Measurements from ENCODE around the gene KLF2. TPM values are rescaled to one million over a fixed set of nuclear protein-coding genes. Genes with fewer than 3 reads are reported as not detected.

The KLF2 gene
- total RNA-seq, 1 donor from 2014 or later: 10.3 TPM

DNA sequence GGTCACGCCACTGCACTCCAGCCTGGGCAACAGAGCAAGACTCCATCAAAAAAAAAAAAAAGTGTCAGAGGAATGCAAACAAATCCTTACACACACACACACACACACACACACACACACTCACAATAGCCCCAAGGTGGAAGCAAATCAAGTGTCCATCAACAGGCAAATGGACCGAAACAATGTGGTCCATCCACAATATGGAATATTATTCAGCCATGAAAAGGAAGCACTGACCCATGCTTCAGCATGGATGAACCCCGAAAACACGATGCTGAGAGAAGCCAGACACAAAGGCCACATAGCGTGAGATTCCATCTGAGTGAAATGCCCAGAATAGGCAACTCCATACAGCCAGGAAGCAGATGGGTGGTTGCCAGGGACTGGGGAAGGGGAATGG, 16.5 kb upstream of the KLF2 start:
- no peak for DNase-seq

DNA sequence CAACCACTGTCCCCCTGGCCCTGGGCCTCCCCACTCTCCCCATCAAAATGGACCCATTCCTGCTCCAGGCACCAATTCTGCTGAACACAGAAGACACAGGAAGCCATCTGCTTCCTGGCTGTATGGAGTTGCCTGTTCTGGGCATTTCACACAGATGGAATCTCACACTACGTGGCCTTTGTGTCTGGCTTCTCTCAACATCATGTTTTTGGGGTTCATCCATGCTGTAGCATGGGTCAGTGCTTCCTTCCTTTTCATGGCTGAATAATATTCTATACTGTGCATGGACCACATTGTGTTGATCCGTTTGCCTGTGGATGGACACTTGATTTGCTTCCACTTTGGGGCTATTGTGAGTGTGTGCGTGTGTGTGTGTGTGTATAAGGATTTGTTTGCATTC, 15.0 kb upstream of the KLF2 start:
- no peak for DNase-seq

DNA sequence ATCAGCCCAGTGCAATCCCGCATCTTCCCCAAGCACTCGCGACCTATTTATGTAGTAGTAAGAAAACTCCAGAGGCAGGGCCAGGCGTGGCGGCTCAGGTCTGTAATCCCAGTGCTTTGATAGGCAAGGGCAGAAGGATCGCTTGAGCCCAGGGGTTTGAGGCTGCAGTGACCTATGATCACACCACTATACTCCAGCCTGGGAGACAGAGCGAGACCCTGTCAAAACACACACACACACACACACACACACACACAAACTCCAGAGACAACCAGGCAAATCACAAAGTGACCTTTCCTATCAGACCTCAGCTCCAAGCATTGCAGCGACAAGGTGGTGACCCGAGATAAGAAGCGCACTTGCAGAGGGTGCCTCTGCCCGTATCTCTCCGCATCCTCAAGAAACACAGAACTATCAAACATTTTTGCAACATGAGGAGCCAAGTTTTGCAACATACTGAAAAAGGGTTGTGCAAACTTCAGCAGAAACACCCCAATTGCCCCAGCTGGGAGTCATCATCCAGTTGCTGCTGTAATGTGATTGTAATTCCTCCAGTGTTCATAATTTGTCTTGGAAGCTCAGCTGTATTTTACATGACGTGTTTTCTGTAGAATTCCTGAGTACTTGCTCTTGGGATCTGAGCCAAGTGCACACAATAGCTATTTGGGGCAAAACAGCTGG, 8.7 kb upstream of the KLF2 start:
- DNase-seq: peak; percentile 99

DNA sequence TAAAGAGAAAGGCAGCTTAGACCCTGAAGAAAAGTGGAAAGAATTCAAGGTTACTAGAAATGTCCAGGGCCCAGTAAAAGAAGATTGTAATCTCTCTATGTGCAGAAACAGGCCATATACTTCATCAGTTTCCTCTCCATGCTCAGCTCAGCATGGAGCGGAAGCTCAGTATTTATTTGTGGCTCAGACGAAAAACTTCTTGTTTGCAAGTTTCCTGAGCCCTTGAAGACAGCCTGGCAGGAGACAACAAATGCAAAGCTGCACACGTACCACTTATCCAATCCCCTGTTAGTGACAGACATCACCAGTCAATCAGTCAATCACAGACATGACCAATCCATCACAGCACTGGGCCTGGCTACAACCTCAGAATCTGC, 8.1 kb upstream of the KLF2 start:
- DNase-seq: no peak

DNA sequence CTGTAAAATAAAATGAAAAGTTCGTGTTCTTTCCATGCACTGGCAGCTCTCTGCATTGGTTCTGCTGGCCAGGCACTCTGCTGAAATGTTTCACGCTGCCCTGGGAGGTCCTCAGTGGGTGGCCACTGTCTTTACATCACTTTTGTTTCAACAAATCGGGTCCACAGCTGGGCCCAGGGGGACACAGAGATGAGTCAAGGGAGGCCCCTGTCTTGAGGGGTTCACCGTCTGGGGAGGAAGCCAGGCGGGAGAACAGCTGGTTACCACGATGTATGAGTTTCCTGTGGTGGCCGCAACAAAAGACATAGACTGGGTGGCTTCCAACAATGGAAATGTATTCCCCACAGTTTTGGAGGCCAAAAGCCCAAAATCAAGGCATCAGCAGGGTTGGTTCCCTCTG, 5.1 kb upstream of the KLF2 start:
- DNase-seq: no peak

DNA sequence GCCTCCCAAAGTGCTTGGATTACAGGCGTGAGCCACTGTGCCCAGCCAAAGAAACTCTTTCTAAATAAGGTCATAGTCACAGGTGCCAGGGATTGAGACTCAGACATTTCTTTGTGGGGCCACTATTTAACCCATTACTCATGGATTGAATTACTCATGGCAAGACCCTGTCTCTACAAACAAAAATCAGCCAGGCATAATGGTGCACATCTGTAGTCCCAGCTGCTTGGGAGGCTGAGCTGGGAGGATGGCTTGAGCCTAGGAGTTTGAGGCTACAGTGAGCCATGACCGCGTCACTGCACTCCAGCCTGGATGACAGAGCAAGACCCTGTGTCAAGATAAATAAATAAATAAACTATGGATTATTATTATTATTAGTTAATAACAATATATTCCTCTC, 3.6 kb upstream of the KLF2 start:
- no peak for DNase-seq

DNA sequence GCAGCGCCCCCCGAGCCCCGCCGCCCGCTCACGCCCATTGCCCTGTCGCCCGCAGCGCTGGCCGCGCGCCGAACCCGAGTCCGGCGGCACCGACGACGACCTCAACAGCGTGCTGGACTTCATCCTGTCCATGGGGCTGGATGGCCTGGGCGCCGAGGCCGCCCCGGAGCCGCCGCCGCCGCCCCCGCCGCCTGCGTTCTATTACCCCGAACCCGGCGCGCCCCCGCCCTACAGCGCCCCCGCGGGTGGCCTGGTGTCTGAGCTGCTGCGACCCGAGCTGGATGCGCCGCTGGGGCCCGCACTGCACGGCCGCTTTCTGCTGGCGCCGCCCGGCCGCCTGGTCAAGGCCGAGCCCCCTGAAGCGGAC, 518 bp downstream of the KLF2 start:
- DNase-seq: no peak

DNA sequence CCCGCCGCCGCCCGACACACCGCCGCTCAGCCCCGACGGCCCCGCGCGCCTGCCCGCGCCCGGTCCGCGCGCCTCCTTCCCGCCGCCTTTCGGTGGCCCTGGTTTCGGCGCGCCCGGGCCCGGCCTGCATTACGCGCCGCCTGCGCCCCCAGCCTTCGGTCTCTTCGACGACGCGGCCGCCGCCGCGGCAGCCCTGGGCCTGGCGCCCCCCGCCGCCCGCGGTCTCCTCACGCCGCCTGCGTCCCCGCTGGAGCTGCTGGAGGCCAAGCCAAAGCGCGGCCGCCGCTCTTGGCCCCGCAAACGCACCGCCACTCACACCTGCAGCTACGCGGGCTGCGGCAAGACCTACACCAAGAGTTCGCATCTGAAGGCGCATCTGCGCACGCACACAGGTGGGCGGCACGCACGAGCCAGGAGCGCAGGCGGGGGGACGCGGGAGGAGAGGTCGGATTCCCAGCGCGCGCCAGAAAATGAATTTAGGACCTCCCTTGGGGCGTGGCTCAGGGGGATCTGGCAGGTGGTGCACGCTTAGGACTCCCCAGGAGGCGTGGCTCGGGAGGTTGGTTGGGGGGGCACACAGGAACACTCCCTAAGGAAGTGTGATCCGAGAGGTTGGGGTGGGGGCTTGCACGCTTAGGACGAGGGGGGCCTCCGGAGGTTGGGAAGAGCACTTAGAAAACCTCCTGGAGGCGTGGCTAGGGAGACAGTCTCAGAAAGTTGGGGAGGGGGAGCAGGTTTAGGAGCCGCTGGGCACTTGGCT, 1.2 kb downstream of the KLF2 start:
- no peak for DNase-seq

DNA sequence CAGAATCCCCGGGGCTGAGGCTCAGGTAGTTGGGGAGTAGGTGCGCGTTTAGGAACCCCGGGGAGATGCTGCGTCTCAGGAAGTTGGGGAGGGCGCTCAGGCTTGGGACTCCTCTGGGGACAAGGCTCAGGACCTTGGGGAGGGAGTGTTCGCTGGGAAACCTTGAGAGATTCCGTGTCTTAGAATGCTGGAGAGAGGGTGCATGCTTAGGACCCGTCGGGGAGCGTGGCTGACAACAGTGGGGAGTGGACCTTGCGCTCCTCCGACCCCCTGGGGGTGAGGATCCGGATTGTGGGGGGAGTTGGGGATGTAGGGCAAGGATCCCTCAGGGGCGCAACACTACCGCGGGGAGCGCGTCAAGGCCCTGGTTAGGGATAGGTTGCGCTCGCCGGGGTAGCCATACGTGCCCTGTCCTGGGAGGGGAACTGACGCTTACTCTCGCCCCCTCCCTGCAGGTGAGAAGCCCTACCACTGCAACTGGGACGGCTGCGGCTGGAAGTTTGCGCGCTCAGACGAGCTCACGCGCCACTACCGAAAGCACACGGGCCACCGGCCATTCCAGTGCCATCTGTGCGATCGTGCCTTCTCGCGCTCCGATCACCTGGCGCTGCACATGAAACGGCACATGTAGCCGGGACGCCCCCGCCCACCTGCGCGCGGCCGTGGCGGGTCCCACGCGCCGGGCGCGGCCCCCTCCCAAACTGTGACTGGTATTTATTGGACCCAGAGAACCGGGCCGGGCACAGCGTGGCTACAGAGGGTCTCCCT, 2.0 kb downstream of the KLF2 start:
- DNase-seq: no peak

DNA sequence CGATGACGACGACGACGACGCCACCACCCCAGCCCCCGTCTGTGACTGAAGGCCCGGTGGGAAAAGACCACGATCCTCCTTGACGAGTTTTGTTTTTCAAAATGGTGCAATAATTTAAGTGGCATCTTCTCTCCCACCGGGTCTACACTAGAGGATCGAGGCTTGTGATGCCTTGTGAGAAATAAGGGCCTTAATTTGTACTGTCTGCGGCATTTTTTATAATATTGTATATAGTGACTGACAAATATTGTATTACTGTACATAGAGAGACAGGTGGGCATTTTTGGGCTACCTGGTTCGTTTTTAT, 2.5 kb downstream of the KLF2 start:
- DNase-seq: no peak

DNA sequence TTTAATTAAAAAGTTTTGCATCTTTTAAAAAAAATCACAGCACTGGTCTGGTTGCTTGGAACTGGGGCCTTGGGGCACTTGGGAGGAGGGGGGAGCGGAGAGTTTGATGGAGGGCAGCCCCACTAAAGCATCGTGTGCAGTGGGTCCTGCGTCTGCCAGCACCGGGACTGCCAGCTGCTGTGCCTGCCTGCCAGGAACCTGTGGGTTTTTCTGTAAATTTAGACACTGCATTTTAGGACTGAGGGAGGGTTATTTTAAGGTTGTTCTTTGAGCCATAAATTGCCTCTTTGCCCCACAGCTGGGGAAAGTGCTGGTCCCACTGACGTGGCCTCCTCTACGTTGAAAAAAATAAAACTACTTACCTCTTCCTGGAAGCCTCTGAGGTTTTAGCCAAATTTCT, 2.9 kb downstream of the KLF2 start:
- no peak for DNase-seq

DNA sequence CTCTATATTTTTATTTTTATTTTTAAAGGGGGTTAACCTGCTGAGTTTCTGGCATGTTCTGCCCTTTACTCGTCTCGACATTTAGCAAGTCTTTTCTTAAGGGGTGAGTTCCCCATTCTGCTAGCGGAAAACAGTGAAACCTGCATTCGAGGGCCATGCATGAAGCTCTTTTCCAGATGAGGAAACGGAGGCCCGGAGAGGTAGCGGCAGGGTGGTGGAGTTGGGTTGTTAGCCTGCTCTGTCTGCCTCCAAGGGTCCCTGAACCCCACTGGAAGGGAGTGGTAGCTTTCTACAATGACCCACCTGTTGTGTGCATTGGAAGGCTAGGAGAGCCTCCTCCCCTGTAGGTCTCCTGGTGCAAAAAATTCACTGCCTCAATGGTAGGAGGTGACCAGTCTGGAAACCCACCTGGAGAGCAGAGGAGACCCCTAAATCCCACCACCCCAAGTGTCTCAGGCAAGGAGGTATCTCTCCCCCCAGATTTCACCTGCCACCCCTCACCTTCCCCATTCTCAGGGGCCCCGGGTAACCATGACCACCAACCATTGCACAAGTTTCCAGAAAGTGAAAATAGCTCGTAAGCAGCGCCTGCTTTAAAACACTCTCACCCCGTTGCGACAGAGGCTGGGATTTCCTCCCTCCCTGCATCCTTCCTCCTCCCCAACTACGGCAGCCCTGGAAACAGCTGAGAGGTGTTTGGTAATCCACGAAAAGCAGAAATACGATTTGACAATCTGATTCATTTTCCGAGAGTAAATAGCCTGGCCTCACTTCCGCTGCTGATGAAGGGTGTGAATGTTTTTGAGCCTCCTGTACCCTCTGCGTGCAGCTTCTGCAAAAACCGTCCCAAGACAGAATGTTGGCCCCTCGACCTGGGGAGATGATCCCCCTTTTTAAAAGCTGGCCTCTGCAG, 3.5 kb downstream of the KLF2 start:
- peak; percentile 59 for DNase-seq

DNA sequence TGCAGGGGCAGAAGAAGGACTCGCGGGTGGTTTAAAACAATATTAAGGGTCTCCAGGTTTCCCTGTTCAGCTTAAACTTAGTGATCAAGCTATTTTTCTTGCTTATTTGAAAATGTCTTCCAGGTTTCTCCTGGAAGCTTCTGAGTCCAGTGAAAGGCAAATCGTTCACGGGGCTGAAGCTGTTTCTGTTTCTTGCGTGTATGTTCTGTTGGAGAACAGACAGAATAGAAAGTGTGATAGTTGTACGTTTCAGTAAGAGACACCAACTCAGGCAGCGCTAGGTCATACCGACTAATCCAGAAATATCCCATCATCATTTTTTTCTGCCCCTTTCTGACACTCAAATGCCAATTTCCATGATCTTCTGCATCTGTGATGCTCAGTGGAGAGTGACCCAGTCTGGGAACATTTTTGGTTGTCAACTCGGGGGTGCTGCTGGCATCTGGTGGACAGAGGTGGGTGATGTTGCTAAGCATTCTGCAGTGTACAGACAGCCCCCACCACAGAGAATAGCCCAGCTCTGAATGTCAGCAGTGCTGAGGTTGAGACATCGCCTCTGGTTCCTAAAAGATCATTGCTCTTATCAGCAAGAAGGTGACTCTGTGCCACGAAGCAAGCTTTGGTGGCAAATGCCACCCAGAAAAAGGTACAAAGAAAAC, 4.3 kb downstream of the KLF2 start:
- peak; percentile 49 for DNase-seq

DNA sequence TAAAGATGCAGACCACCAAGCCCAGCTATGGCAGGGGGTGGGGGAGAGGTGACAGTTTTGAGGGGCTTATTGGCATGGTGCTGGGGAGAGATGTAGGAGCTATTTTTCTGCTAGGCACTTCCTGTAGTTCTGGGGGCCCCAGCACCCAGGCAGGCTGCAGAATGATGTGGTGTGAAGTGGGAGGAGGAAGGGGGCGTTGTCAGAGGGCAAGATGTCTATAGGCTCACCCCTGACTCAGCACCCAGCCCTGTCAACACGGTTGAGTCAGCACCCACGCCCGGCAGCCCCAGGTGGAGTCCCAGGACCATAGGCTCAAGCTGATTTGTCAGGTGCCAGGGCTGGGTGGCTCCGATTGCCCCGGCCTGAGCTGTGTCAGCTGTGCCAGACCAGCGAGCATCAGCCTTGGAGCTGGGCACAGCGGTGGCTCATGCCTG, 5.8 kb downstream of the KLF2 start:
- peak; percentile 27 for DNase-seq

DNA sequence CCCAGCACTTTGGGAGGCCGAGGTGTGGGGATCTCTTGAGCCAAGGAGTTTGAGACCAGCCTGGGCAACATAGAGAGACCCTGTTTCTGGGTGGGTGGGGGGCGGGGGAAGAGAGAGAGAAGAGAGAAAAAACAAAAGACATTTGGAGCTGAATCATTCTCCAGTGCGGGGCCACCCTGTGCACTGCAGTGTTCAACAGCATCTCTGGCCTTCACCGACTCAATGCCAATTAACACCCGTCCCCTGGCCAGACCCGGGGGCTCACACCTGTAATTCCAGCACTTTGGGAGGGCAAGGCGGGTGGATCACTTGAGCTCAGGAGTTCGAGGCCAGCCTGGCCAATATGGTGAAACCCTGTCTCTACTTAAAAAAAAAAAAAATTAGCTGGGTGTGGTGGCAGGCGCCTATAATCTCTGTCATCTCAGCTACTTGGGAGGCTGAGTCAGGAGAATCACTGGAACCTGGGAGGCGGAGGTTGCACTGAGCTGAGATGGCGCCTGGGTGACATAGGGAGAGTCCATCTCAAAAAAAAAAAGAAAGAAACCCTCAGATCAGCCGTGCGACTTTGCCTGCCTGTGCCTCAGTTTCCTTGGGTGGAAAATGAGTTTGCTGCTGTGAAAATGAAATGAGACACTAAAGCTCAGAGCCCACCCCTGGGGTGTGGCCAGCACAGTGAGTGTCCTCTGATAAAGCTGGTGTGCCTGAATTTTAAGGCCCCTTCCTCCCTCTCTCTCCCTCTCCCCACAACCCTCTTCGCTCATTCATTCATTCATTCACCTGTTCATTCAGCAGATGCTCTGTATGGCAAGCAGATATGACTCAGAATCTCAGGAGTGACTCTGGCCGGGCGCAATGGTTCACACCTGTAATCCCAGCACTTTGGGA, 6.4 kb downstream of the KLF2 start:
- no peak for DNase-seq

DNA sequence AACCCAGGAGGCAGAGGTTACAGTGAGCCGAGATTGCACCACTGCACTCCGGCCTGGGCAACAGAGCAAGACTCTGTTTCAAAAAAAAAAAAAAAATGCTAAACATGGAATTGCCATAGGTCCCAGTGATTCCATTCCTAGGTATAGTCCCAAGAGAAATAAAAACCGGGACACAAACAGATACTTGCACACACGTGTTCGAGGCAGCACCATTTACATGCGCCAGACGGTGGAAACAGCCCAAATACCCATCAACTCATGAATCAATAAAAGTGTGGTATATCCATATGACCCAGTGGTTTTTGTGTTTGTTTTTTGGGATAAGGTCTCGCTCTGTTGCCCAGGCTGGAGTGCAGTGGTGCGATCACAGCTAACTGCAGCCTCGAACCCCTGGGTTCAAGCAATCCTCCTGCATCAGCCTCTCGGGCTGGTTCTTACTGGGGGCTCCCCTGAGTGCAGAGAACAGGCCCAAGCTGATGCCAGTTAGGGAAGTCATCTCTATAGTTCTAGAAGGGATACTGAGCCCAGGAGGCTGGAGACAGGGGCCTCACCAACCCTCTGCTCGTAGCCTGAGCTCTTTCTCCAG, 8.5 kb downstream of the KLF2 start:
- no peak for DNase-seq

DNA sequence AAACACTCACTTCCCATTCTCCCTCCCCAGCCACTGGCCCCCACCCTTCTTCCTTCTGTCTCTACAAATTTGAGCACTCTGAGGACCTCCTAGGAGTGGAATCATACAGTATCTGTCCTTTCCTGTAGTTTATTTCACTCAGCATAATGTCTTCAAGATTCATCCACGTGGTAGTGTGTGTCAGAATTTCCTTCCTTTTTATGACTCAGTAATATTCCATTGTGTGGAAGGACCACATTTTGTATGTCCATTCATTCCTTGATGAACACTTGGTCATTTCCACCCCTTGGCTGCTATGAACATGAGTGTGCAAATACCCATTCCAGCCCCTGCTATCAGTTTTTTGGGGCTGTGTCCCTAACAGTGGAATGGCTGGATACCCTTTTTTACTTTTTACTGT, 9.8 kb downstream of the KLF2 start:
- DNase-seq: no peak

DNA sequence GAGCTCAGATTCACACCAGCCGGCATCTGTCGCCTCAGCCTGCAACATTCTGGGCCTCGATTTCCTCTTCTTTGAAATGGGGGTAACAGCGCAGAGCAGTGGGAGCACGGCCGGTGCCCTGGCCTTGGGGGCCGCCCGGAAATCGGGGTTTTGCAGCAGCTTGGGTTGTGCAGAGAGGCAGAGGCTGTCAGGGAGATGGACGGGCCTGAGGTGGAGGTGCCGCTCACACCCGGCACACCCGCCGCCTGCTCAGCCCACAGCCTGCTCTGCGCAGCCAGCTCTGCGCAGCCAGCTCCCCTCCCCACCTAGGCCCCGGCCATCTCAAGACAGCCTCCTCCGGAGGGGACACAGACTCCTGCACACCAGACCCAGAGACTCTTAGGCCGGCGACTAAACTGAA, 10.6 kb downstream of the KLF2 start:
- DNase-seq: no peak

DNA sequence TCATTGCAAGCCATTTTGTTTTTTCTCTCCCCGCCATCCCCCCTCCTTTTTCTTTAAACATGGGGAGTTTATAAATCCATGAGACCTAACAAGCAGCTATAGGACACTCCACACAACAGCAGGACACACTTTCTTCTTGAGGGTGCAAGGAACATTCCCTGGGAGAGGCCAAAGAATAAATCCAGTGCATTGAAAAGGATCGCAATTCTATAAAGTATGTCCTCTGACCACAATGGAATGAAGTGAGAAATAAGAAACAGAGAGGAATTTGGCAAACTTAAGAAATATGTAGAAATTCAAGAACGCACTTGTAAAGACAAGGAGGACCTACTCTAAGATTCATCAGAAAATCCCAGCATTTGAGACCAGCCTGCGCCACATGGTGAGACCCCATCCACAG, 11.9 kb downstream of the KLF2 start:
- DNase-seq: peak; percentile 30

DNA sequence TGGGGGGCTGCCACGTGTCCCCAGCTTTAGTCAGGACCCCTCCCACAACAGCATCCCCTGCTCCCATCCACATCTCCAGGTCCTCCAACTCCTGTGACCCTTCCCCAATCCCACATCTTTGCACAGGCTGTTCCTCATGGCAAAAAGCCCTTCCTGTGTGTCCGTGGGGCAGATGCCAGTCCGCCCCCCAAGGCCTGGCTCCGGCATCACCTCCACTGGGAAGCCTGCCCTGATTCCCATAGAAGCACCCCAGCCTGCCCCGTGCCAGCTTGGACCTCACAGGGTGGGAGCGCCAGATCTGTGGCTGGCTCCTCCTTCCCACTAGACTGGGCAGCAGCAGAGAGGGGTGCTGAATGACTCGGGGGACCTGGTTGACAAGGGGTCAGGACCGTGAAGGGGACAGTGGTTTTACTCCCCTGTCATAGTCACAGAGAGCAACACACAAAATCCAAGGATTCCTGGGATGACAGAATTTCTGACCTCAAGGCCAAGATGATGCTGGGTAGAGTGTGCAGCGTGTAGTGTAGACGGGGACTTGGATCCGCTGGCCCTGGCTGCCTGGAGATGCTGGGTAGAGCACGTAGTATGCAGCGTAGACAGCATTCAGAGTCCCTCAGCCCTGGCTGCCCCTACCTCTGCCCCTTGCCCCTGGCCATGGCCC, 13.3 kb downstream of the KLF2 start:
- DNase-seq: no peak

Measured in skin of body (tissue), 2 donors.